GM12878 (cell line): ENCODE measurements around the gene FAM163B. TPM values are rescaled to one million over a fixed set of nuclear protein-coding genes. Genes with fewer than 3 reads are reported as not detected.

Experiments
- ATAC-seq: fragments of 200-7000 bp; cut with Tn5 transposase; 3 replicates; pipeline ENCODE4 v1.9.1; 2020; ENCODE audit warnings: mild to moderate bottlenecking, moderate library complexity
- BruUV-seq: library from RNA; stranded (reverse); fragments of 400-500 nt; replicated peaks from 2 replicates; lab custom pipeline; 2021; lab: Mats Ljungman, UMichigan
- CTCF ChIA-PET: fragments of 300-600 bp; sonication (Branson Sonifier 250); formaldehyde crosslinking; extraction: SDS; loops from one replicate; lab custom pipeline; 2021; ENCODE audit warnings: inconsistent platforms; lab: Yijun Ruan, JAX
- POLR2A ChIA-PET: fragments of 350-600 bp; formaldehyde crosslinking; extraction: SDS; loops from one replicate; lab custom pipeline; 2021; ENCODE audit warnings: inconsistent platforms; lab: Charles Lee
- RAD21 ChIA-PET: fragments of 300-600 bp; sonication (Branson Sonifier 250); formaldehyde crosslinking; loops from one replicate; lab custom pipeline; 2023; ENCODE audit warnings: antibody characterized with exemption; ENCODE audit not compliant: unreplicated experiment; lab: Charles Lee
- SMC1A ChIA-PET: fragments of 300-600 bp; sonication (Branson Sonifier 250); formaldehyde crosslinking; loops from one replicate; lab custom pipeline; 2023; ENCODE audit not compliant: unreplicated experiment, uncharacterized antibody; lab: Charles Lee
- DNase-seq: peaks from one replicate; pipeline ENCODE4 v3.0.0-alpha.2; 2011; ENCODE audit warnings: low read depth, low spot score
- FAIRE-seq: peaks from 3 replicates; lab custom pipeline; 2011; peaks lifted over from hg19 to GRCh38; lab: Jason Lieb, UNC
- H2AFZ ChIP-seq: 2 replicates; pipeline ENCODE4 v1.6.0; 2011; ENCODE audit warnings: low read depth, low read length, control low read depth; ENCODE audit not compliant: control insufficient read depth
- H3K27ac ChIP-seq: 2 replicates; pipeline ENCODE4 v1.5.1; 2011; ENCODE audit warnings: control low read depth; ENCODE audit not compliant: control insufficient read depth, insufficient read depth
- H3K27me3 ChIP-seq, 2 experiments: replicated peaks in 1 of 2; 2 replicates each; pipeline versions ENCODE4 v1.6.0 to v1.6.1; 2011; ENCODE audit warnings: low read length in 1 of 2; ENCODE audit not compliant: control insufficient read depth in 2 of 2, insufficient read depth in 2 of 2
- H3K36me3 ChIP-seq, 2 experiments: 2 replicates each; pipeline ENCODE4 v1.5.1; 2011; ENCODE audit warnings: low read length in 1 of 2; ENCODE audit not compliant: control insufficient read depth in 2 of 2, insufficient read depth in 2 of 2
- H3K4me1 ChIP-seq: 2 replicates; pipeline ENCODE4 v1.6.1; 2011; ENCODE audit warnings: mild to moderate bottlenecking, low read length, moderate library complexity, mixed read lengths; ENCODE audit not compliant: control insufficient read depth, insufficient read depth
- H3K4me2 ChIP-seq: 2 replicates; pipeline ENCODE4 v1.6.0; 2011; ENCODE audit warnings: control low read depth; ENCODE audit not compliant: control insufficient read depth, insufficient read depth
- H3K4me3 ChIP-seq: fragments of 200-600 bp; sonication (generic); 2 replicates; pipeline ENCODE4 v1.5.1; 2016
- H3K79me2 ChIP-seq: 2 replicates; pipeline ENCODE4 v1.6.0; 2011; ENCODE audit warnings: low read length; ENCODE audit not compliant: control insufficient read depth, insufficient read depth
- H3K9ac ChIP-seq: 2 replicates; pipeline ENCODE4 v1.8.0; 2011; ENCODE audit warnings: low read length, control low read depth, mixed read lengths; ENCODE audit not compliant: control insufficient read depth, insufficient read depth
- H3K9me3 ChIP-seq: replicated peaks from 3 replicates; pipeline ENCODE4 v1.5.1; 2011; ENCODE audit warnings: mild to moderate bottlenecking, low read length; ENCODE audit not compliant: control insufficient read depth, insufficient read depth
- H4K20me1 ChIP-seq: 2 replicates; pipeline ENCODE4 v1.6.0; 2011; ENCODE audit not compliant: control insufficient read depth, insufficient read depth
- CBFB ChIP-seq: IDR thresholded peaks from 2 replicates; pipeline ENCODE4 v1.6.1; 2016; ENCODE audit warnings: antibody characterized with exemption, low read depth
- FOXK2 ChIP-seq: fragments of 450-650 bp; IDR thresholded peaks from 2 replicates; pipeline ENCODE4 v1.6.1; 2017; ENCODE audit warnings: mild to moderate bottlenecking, moderate library complexity
- KAT2A ChIP-seq: conservative IDR thresholded peaks from 2 replicates; pipeline ENCODE4 v1.6.1; 2011; ENCODE audit warnings: low read depth, low read length; ENCODE audit not compliant: control insufficient read depth
- NFXL1 ChIP-seq: fragments of 450-650 bp; IDR thresholded peaks from 2 replicates; pipeline ENCODE4 v1.6.1; 2017; ENCODE audit warnings: antibody characterized with exemption, mild to moderate bottlenecking, borderline replicate concordance
- NR2F1 ChIP-seq: fragments of 450-650 bp; conservative IDR thresholded peaks from 2 replicates; pipeline ENCODE4 v1.6.1; 2017; ENCODE audit warnings: mild to moderate bottlenecking
- YY1 ChIP-seq: IDR thresholded peaks from 2 replicates; pipeline ENCODE4 v1.6.1; 2011; ENCODE audit warnings: low read depth, mild to moderate bottlenecking, low read length
- WGBS: methylation state at CpG from one replicate; pipeline ENCODE4 v1.1.6; 2016; ENCODE audit warnings: low lambda C conversion rate; ENCODE audit not compliant: insufficient replicate concordance, insufficient coverage; ENCODE audit errors: missing lambda C conversion rate; 5-methylcytosine and 5-hydroxymethylcytosine counted together
- in situ Hi-C: fragments of 300-500 bp; cut with MboI; formaldehyde crosslinking; loops from 9 replicates; pipeline ENCODE4 v1.14.3; 2018; ENCODE audit warnings: mixed read lengths
- intact Hi-C: fragments of 100-400 bp; cut with micrococcal nuclease; formaldehyde crosslinking; loops from one replicate; pipeline ENCODE4 v1.14.2; 2022; ENCODE audit not compliant: unreplicated experiment
- polyA plus RNA-seq, 11 experiments: library from polyadenylated mRNA; depleted of rRNA in 4 of 11; unstranded in 6 of 11; stranded (reverse) in 5 of 11; fragments of >200 nt; fragmentation: Nextera tagmentation in 4 of 11; fragmentation: Illumina TruSeq in 1 of 11; extraction: Ambion mirVana in 4 of 11; extraction: Trizol in 1 of 11; gene quantifications; 1 replicate in 1 of 11; 2 replicates in 10 of 11; pipeline versions ENCODE4 v1.2.1 to v1.2.3, GENCODE V29; 2011 to 2016; ENCODE audit warnings: inconsistent platforms in 2 of 11, missing spikeins in 2 of 11, low read depth in 1 of 11
- total RNA-seq, 4 experiments: library from RNA; depleted of rRNA in 3 of 4; stranded (reverse); fragments of >200 nt in 3 of 4; fragmentation: Illumina TruSeq in 1 of 4; extraction: Trizol in 1 of 4; gene quantifications; 2 replicates each; pipeline versions ENCODE4 v1.2.1 to v1.2.3, GENCODE V29; 2013 to 2021
- TF ChIP-seq, protein P1 (sequence below): fragments of 450-650 bp; IDR thresholded peaks from 2 replicates; pipeline ENCODE4 v1.6.1; 2016; ENCODE audit warnings: mild to moderate bottlenecking
- TF ChIP-seq, protein P2 (sequence below): fragments of 450-650 bp; IDR thresholded peaks from 2 replicates; pipeline ENCODE4 v1.6.1; 2016; ENCODE audit warnings: mild to moderate bottlenecking

Gene FAM163B
- total and polyA plus RNA-seq, 10 of the 15 experiments (the other 5 are each of a cell fraction or from before 2014, with no cell fraction given), result not detected

DNA sequence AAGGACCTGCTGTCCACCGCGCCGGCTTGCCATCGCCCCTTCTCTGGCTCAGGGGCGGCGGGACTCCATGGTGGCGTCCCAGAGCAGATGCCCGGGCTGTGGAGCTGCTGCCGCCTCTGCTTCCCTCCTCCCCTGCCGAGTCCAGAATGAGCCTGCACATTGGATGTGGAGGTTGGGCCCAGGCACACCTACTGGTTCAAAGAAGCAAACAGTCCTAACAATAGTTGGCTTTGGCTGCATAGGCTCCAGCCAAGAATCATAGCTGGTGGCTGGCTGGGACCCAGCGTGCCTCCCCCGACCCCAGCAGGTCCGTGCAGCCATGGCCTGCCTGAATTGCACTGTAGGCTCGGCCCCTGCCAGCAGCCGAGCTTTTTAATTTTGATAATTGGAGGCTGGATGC, 48.9 kb downstream of the FAM163B start:
- in situ Hi-C loops, result no loop called here

More for the DNA sequence above, 48.9 kb downstream of the FAM163B start:
- ATAC-seq (no peak), FAIRE-seq (no peak), DNase-seq (no peak)
- Histone ChIP-seq H3K4me1 (peaks cover 15% of the 10 kb centered on the region), H4K20me1 (no peaks in the 10 kb centered on the region), H3K27me3 (no peaks in the 10 kb centered on the region), H2AFZ (no peak overlapping the region), H3K27ac (no peak overlapping the region), H3K79me2 (no peaks in the 10 kb centered on the region), H3K9me3 (no peaks in the 10 kb centered on the region), H3K4me2 (no peak overlapping the region), H3K9ac (no peak overlapping the region), H3K36me3 (no peaks in the 10 kb centered on the region), H3K4me3 (no peak overlapping the region)
- CTCF ChIA-PET, result no interaction called here
- intact Hi-C loops, result no loop called here
- RAD21 ChIA-PET, result no interaction called here
- SMC1A ChIA-PET, result no interaction called here
- 94% methylated on average over 15 of the region's 15 CpGs for WGBS
- no TSS peak for BruUV-seq
- POLR2A ChIA-PET, result no interaction called here
- TF ChIP-seq, protein P1, sequence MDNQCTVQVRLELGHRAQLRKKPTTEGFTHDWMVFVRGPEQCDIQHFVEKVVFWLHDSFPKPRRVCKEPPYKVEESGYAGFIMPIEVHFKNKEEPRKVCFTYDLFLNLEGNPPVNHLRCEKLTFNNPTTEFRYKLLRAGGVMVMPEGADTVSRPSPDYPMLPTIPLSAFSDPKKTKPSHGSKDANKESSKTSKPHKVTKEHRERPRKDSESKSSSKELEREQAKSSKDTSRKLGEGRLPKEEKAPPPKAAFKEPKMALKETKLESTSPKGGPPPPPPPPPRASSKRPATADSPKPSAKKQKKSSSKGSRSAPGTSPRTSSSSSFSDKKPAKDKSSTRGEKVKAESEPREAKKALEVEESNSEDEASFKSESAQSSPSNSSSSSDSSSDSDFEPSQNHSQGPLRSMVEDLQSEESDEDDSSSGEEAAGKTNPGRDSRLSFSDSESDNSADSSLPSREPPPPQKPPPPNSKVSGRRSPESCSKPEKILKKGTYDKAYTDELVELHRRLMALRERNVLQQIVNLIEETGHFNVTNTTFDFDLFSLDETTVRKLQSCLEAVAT, result no peak
- TF ChIP-seq KAT2A (no peak), NFXL1 (no peak), CBFB (no peak), YY1 (no peak), NR2F1 (no peak), FOXK2 (no peak)
- TF ChIP-seq, protein P2, sequence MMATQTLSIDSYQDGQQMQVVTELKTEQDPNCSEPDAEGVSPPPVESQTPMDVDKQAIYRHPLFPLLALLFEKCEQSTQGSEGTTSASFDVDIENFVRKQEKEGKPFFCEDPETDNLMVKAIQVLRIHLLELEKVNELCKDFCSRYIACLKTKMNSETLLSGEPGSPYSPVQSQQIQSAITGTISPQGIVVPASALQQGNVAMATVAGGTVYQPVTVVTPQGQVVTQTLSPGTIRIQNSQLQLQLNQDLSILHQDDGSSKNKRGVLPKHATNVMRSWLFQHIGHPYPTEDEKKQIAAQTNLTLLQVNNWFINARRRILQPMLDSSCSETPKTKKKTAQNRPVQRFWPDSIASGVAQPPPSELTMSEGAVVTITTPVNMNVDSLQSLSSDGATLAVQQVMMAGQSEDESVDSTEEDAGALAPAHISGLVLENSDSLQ, result no peak
